ENCODE data around the gene SRP9.

The SRP9 gene, protein sequence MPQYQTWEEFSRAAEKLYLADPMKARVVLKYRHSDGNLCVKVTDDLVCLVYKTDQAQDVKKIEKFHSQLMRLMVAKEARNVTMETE

DNA sequence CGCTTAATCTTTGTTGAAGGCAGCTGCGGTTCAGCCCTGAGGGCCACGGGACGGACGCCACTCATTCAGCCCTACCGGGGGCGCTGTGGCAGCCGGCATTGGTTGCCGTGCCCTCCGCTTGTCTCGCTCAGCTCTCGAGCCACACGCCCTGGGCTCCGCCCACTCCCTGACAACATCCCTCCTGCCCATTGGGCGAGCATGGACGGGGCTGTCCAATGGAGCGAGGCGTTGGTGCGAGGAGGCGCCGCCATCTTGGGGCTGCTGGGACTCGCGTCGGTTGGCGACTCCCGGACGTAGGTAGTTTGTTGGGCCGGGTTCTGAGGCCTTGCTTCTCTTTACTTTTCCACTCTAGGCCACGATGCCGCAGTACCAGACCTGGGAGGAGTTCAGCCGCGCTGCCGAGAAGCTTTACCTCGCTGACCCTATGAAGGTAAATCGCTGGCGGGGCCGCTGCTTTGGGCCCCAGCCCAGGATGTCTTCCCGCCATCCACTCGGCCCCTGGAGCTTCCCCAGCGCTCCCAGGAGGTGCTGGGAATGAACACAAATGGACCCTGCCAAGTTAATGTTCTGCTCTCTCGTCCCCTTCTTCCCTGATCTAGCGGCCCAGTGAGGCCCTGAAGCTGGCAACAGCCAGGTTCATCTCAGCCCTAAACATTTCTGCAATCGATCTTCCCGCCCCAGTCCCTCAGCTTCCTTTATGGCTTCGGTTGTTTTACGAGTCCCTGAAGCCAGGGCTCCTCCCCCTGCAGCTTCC is at the start of gene SRP9:
TSS of gene SRP9 (plus strand) at position 244 of the 754 bp plus-strand sequence. CDS start at position 359, 115 bp downstream.
- peak; percentile 96 to 98 (median 98) for DNase-seq (ENCODE audit: low read depth in 3 of 3)

DNA sequence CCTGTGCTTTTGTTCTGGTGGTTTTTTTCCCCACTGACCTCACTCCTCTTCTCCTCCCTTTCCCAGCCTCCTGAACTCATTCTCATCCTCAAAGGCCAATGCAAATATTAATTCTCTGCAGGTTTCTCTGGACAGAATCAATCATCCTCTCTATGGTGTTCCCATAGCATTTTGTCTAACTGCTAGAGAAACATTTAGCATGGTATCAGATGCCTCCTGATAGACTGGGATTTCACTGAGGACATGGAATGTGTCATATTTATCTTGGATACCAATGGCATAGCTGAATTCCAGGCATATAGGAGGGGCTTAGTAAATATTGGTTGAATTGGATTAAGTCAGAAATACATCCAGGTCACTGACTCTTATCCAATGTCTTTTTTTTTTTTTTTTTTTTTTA is 46.1 kb upstream of the SRP9 start:
- DNase-seq (ENCODE audit: low read depth in 3 of 3), result no peak

DNA sequence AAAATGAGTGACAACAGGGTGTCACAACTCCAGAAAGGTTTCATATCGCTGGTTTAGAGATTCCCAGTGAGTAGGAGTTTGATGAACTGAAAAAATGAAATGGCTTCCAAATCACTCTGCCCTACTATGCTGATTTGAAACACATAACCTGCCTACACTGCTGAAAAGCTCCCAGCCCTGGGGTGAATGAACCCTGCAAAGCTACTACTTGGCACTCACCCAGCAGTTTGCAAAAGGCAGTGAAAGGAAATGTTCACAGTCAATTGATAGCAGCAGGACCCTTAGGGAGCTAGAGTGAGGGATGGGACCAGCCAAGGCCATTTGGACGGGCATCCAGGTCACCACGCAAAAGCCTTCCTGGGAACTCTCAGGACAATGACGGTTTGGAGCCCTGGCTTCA is 44.4 kb upstream of the SRP9 start:
- DNase-seq (ENCODE audit: low read depth in 3 of 3), result no peak

DNA sequence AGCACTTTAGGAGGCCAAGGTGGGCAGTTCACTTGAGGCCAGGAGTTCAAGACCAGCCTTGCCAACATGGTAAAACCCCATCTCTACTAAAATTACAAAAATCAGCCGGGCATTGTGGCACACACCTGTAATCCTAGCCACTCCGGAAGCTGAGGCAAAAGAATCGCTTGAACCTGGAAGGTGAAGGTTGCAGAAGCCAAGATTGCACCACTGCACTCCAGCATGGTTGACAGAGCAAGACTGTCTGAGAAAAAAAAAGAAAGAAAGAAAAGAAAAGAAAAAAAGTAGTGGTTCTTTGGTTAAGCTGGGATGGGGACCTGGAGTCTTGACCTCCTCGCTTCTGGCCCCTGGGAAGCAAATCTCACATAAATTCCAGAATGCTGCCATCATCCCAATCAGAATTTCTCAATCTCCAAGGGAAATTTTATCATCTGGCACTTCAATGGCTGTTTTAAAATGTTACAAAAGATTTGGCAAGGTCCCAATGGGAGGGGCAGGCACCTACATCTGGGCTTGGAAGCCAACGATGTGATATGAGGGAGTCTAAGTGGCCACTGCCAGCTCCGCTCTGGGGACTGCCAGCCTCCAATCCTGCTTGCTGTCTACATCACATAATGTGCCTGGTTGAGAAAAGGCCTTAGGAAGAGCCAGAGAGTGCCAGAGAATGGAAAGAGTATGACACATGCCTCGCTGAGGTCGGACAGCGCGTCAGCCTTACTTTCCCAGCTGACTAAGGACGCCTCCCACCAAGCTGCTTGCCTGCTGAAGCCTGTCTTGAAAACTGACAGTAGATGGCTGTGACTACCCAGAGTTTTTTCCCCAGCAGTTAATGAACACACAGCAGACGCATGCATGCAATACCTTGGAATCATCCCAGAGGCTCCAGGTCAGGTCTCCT is 42.1 kb upstream of the SRP9 start:
- DNase-seq (ENCODE audit: low read depth in 3 of 3), result no peak

DNA sequence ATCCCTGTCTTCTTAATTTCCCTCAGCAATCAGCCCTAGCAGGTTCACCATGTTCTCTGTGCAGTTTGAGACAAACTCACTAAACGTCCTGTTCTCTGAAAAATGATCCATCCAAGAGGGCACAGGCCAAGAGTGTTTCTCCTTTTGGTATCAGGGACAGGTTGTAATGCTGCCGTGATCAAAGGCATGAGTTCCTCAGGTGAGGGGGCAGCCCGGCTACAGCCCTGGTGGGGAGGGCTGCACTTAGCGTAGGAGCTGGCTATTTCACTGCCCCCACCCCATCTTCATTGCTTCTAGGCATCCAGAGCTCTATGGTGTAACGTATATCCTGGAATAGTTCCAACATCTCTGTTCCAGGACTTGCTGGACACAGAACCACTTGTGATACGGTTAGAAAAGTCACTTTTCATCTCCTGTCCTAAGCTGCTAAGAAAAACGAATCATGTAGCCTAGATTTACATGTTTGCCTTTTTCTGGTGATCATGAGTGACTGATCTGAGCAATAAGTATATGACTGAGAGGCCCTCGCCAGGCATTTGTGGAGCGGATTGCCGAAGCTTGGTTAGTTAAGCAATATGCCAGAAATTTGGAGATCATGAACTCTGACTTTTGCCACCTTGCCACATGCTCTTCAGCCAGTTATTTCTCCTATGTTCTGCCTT is 41.1 kb upstream of the SRP9 start:
- DNase-seq (ENCODE audit: low read depth in 3 of 3), result no peak

DNA sequence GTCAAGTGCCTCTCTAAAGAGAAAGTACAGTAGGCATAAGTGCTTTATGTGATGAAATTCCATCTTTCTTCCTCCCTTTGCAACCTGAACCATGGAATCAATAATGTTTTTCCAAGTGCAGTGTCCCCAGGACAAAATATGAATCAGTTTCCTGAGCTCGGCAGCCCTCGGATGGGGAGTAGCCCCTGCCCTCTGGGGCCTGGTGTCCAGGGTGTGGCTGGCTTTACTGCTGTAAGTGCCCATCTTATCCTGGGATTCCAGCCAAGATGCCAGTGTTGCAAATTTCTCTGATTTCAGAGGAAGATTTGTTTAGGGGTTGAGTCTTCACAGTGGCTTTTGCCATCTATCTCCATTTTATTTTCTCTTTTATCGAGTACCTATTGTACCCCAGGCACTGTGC is 40.5 kb upstream of the SRP9 start:
- no peak for DNase-seq (ENCODE audit: low read depth in 3 of 3)

DNA sequence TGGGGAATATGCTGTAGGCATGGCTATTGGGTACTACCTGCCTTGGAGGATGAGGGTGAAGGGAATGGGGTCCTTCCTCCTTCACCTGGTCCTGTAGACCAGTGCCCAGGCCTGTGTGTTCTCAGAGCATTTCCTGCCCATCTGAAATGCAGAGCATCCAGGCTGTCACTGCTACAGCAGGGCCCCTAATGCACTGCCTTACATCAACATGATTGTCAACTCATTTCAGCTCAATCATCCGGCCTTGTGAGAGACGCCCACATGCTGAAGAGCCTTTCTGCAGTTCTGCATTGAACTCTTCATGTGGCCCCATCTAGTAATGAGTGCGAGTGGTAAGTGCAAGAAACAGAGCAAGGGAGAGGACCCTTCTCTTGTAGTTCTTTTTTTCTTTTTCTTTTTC is 39.8 kb upstream of the SRP9 start:
- no peak for DNase-seq (ENCODE audit: low read depth in 3 of 3)

DNA sequence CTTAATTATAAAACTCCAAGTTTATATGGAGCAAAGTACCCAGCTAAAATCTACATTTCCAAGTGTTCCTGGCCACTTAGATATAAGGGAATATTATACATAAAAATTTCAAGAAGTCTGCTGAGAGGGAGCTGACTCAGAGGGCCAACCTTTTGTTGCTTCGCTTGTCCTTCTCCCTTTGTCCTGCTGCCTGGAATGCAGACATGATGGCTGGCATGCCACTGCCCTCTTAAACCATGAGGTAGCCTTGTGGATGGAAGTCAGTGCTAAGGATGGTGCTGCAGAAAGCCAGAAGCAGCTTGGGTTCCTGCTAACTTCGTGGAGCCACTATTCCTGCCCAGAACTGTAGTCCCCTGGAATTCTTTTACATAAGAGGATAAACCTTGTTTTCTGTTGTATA is 38.9 kb upstream of the SRP9 start:
- DNase-seq (ENCODE audit: low read depth in 3 of 3), result no peak

DNA sequence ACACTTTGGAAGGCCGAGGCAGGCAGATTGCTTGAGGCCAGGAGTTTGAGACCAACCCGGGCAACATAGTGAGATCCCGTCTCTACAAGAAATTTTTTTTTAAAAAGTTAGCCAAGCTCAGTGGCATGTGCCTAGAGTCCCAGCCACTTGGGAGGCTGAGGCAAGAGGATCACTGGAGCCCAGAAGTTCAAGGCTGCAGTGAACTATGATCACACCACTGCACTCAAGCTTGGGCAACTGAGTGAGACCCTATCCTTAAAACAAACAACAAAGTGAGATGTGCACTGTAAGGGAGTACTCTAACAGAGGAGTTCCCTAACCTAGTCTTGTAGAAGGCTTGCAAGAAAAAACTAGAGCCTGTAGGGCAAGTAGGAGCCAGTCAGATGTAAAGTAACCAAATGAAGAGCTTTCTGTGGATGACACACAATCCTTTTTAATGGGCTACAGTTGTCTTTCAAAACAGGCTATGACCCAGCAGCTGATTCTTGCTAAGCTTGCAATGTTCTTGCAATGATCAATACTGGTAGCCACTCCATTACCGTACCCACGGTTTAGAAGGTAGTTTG is 38.0 kb upstream of the SRP9 start:
- no peak for DNase-seq (ENCODE audit: low read depth in 3 of 3)

DNA sequence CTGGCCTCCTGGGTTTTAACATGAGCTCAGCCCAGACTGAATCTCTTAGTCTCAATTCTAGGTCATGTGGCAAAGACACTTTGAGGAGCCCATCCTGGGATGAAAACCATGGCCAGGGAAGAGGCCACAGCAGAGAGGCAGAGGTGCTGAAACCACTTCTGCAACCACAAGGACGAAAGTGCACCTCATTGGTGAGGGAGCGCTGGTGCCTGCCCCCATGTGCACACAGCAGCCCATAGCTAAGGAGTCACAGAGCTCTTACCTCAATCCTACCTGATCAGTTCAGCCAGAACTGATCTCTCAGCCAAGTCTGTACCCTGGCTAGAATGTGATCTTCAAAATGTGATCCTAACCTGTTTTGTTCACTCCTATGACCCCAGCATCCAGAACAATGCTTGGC is 32.9 kb upstream of the SRP9 start:
- DNase-seq (ENCODE audit: low read depth in 3 of 3), result no peak

DNA sequence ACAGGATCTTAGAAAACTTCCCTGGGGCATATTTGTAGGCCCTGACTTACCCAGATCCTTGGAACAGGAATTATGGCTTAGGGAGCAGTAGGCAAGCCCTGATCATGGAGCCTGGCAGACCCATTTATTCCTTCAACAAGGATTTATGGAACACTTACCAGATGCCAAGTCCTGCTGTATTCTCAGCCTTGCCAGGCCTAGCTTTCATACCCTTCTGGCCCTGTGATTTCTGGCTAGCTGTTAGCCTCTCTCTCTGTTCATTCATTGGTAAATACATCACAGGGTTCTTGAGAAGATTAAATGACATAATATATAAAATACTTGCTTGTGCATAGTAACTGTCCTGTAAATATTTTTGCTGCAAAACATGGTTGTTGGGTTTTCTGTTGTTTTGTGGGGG is 32.4 kb upstream of the SRP9 start:
- DNase-seq (ENCODE audit: low read depth in 3 of 3), result no peak

DNA sequence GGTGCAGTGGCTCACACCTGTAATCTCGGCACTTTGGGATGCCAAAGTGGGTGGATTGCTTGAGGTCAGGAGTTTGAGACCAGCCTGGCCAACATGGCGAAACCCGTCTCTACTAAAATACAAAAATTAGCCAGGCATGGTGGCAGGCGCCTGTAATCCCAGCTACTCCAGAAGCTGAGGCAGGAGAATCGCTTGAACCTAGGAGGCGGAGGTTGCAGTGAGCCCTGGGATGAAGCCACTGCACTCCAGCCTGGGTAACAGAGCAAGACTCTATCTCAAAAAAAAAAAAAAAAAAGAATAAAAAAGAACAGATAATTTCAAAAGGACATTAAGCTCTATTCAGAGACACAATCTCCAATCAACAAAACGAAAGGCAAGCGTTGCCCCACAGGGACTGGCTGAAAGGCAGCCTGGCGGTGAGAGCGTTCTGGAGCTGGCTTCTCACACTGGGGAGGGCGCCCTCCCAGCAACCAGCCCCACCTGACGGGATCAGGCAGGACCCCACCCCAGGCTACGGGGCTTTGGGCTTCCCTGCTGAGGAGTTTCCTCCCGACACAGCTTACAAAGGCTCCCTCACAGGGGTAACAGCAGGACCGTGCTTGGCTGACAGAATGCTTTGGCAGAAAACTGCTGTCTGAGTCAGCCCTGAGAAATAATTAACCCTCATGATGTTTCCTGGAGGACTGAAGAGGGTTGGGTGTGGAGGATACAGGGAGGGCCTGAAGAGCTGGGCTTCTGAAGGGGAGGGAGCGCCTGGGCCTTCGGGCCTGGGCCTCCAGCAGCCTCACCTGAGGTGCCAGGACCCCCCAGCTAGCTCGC is 31.1 kb upstream of the SRP9 start:
- no peak for DNase-seq (ENCODE audit: low read depth in 3 of 3)

DNA sequence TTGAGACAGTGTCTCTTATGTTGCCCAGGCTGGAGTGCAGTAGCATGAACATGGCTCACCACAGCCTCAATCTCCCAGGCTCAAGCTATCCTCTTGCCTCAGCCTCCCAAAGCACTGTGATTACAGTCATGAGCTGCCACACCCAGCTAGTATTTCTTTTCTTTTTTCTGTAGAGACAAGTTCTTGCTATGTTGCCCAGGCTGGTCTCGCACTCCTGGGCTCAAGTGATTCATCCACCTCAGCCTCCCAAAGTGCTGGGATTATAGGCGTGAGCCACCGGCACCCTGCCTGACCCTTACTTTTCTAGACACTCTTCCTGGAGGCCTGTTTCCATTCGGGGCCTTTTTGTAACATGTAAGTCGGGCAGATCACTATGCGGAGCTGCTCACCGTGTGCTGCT is 30.1 kb upstream of the SRP9 start:
- DNase-seq (ENCODE audit: low read depth in 3 of 3), result no peak

DNA sequence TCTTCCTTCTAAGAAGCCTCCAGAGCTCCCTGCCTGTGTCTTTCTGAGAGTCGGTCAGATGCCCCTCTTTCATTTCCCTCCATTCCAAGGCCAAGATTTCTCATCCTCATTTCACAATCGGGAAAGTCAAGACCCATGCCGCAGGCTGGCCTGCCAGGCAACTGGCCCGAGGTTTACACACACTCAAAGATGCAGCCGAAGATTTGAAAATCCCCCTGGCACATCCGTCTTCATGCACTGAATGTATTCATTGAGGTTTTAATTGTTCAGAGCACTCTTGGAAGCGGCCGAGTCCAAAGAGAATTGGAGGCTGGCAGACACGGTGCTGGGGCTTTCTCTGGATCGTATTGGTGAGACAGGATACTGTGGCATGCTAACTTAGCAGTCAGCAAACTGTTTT is 29.1 kb upstream of the SRP9 start:
- no peak for DNase-seq (ENCODE audit: low read depth in 3 of 3)

DNA sequence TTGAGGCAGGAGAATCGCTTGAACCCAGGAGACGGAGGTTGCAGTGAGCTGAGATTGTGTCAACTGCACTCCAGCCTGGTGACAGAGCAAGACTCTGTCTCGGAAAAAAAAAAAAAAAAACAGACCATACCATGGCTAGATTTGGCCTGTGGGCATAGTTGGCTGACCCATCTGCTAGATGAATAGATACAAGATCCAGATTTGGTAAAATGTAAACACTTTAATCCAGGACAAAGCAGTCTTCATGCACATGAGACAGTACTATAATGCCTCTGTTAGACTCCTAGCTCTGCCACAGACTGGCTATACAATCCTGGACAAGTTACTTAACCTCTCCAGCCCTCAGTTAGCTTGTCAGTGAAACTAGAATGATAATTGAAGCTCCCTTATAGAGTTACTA is 27.9 kb upstream of the SRP9 start:
- no peak for DNase-seq (ENCODE audit: low read depth in 3 of 3)

DNA sequence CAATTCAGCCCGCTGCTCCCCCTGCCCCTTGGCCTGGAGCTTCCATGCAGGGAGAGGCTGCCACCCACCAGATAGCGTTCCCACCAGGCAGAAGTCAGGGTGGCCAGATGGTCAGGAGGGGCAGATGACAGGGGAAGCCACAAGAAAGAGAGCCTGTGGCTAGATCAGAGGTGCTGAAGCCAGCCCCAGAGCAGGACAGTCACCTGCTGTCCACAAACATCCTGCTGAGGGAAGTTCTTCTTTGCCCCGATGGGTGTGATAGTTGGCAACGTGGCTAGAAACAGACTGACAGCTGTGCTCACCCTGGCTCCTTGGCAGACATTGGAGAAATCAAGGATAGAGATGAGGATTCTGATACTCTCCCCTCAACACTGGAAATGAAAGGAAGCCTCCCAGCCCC is 27.2 kb upstream of the SRP9 start:
- DNase-seq (ENCODE audit: low read depth in 3 of 3), result no peak

DNA sequence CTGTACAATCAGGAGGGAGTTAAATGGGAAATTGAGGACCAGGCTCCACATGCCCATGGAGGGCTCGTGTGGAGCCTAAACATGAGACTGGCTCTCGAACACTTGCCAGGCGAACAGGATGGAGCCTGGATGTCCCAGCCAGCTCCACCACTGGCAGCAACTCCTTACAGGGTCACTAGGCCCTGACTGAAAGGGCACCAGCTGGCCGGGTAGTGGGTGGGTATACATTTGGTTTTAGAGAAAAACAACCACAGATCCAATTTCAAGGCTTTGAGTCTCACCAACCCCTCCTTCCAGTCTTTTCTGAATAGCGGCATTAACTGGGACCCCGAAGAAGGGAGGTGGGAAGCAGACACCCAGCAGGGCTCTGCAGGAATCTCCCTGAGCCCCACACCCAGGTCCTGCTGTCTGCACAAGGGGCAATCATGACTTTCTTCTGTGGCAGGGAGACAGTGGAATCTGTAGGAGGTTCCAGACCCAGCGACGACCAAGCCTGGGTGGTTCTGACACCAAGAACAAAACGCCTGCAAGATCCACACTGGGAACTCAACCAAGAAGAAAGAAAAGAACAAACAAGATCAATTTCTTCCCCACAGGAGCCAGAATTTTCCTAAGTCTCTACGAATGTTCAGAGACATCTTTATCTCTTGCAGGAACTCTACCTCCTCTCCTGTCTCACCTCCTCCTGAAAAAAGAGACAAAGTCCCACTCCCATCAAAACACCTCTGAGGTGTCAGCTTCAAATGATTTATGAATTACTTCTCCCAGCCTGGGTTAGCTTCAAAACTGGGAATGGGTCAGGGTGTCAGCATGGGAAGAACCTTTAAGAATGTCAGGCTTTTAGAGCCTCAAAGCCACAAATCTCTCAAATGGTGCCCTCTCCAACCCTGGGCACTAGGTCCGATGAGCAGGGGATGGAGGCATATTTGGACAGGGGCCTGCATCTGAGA is 26.5 kb upstream of the SRP9 start:
- no peak for DNase-seq (ENCODE audit: low read depth in 3 of 3)

DNA sequence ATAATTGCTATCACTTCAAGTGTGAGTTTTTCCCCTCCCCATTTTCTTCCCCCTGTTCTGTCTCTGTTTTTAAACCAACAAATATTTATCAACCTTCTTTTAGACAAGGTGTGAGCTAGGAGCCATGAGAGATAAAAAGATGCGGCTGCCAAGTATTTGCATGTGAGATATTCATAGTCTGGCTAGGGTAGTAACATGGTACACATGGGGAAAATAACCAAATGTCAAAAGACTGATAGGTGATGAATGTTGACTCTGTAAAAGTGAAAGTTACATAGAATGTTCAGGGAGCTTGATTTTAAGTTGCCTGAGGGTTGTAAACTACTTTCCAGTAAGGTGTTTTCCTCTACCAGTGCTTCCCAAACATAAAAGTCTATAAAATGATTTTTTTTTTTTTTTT is 25.4 kb upstream of the SRP9 start:
- DNase-seq (ENCODE audit: low read depth in 3 of 3), result no peak

DNA sequence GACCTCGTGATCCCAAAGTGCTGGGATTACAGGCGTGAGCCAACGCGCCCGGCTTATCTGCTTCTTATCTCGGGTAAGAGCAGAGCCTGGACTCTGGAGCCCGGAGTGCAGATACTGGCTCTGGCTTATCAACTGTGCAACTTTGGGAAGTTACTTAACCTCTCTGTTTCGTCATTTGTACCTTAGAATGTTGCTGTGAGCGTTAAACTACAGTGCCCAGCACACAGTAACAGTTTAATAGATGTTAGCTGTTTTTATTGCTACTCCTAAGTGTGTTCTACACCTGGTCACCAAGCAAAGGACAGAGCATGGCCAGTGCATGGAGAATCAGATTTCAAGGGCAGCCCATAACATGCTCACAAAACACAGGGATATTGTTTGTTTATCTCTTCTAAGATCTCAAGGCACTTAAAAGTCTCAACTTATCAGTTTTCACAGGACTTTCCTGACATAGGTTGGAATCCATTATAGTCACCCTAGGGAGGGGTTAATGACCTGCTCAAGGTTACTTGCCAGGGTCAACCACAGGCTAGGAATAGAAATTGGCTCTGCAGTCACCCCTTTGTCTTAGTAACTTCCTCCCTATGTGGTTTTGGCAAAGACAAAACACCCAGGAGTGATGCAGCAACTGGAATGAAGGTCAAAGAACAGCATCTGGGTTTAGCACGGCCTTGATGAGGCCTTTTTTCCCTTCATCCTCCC is 22.5 kb upstream of the SRP9 start:
- DNase-seq (ENCODE audit: low read depth in 3 of 3), result no peak

Measured in stimulated activated CD4-positive, alpha-beta T cell treated with anti-CD3 and anti-CD28 coated beads, TNF-alpha, amount 100 ng/mL, for 24 hours (primary cell).